ENCODE data around the gene STK11. TPM values are rescaled to one million over a fixed set of nuclear protein-coding genes. Genes with fewer than 3 reads are reported as not detected.

The STK11 gene
- total and polyA plus RNA-seq, 7 experiments from 2014 or later: 13.9 to 91.3 (median 71.5) TPM

DNA sequence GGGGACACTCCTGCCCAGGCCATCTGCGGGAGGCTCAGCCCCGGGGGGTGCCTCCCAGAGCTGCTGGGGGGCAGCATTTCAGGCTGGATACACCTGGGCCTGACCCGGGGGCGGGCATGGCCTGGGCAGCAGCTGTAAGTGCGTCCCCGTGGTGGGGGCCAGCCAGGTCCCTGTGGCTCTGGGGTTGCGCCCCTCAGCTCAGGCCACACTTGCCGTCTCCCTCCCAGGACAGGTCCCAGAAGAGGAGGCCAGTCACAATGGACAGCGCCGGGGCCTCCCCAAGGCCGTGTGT lies 20.6 kb downstream of the STK11 start:
- DNase-seq (no peak), ATAC-seq (no peak)
- Histone ChIP-seq H3K4me1 (ENCODE audit: control insufficient read depth in 2 of 2, insufficient read depth in 2 of 2, low read length in 2 of 2) (no peaks in the 10 kb centered on the region), H3K27ac (ENCODE audit: low read depth, low read length) (no peak overlapping the region), H3K27me3 (ENCODE audit: control insufficient read depth in 2 of 2, insufficient read depth in 2 of 2, low read length in 2 of 2) (no peaks in the 10 kb centered on the region), H3K9me3 (ENCODE audit: control insufficient read depth in 2 of 3, low read length in 3 of 3) (no peaks in the 10 kb centered on the region), H3K4me3 (ENCODE audit: low read length) (no peak overlapping the region), H3K36me3 (ENCODE audit: control insufficient read depth in 2 of 3, insufficient read depth in 3 of 3, low read length in 3 of 3) (peaks cover 0 to 65% (median 0%) of the 10 kb centered on the region in 3 experiments)
- POLR2A ChIA-PET: interaction anchor here (1.0 kb wide), 1 partner anchor 83 kb away, joined by 3 read pairs; no protein-coding TSS in a partner anchor
- Mint-ChIP-seq H3K4me3 (no peak overlapping the region), H3K9me3 (no peaks in the 10 kb centered on the region), H3K27me3 (no peaks in the 10 kb centered on the region), H3K4me1 (no peaks in the 10 kb centered on the region), H3K36me3 (no peaks in the 10 kb centered on the region), H3K27ac (no peak overlapping the region)
- CTCF ChIA-PET: no interaction called here
- intact Hi-C loops (cut with micrococcal nuclease): no loop called here

DNA sequence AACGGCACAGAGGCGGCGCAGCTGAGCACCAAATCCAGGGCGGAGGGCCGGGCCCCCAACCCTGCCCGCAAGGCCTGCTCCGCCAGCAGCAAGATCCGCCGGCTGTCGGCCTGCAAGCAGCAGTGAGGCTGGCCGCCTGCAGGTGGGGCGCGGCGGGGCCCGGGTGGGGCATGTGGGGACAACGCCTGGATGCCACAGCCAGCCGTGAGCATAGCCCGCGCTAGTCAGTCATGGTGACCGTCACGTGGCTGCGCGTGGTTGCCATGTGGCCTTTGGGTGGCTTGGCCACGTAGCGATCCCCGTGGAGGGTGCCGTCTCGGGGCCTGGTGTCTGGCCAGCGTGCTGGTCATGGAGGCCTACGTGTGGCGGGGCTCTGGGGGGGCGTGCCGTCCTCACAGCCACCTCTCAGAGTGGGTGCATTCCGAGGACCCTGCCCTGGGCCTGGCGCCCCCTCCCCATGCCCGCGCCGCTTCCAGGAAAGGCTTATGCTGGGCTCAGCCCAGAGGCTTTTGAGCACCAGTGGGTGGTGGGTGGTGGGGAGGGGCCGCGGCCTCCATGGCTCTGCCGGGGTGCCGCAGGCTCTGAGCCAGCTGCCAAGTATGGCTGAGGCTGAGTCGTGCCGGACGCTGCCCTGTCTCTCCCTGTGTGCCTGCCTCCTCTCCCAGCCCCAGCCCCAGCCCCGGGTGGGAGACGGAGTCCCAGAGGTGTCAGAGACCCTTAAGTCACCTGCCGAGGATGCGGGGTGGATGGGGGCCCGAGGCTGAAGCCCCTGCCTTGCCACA lies 21.1 kb downstream of the STK11 start:
- Mint-ChIP-seq H3K4me3 (no peak overlapping the region), H3K4me1 (no peaks in the 10 kb centered on the region), H3K27me3 (no peaks in the 10 kb centered on the region), H3K27ac (no peak overlapping the region), H3K9me3 (no peaks in the 10 kb centered on the region), H3K36me3 (no peaks in the 10 kb centered on the region)
- Histone ChIP-seq H3K27ac (ENCODE audit: low read depth, low read length) (no peak overlapping the region), H3K27me3 (ENCODE audit: control insufficient read depth in 2 of 2, insufficient read depth in 2 of 2, low read length in 2 of 2) (no peaks in the 10 kb centered on the region), H3K36me3 (ENCODE audit: control insufficient read depth in 2 of 3, insufficient read depth in 3 of 3, low read length in 3 of 3) (peaks cover 0 to 60% (median 0%) of the 10 kb centered on the region in 3 experiments), H3K4me1 (ENCODE audit: control insufficient read depth in 2 of 2, insufficient read depth in 2 of 2, low read length in 2 of 2) (no peaks in the 10 kb centered on the region), H3K4me3 (ENCODE audit: low read length) (no peak overlapping the region), H3K9me3 (ENCODE audit: control insufficient read depth in 2 of 3, low read length in 3 of 3) (no peaks in the 10 kb centered on the region)
- ATAC-seq (no peak), DNase-seq (no peak)
- ChIA-PET CTCF (no interaction called here), POLR2A (no interaction called here)
- intact Hi-C loops (cut with micrococcal nuclease): no loop called here

DNA sequence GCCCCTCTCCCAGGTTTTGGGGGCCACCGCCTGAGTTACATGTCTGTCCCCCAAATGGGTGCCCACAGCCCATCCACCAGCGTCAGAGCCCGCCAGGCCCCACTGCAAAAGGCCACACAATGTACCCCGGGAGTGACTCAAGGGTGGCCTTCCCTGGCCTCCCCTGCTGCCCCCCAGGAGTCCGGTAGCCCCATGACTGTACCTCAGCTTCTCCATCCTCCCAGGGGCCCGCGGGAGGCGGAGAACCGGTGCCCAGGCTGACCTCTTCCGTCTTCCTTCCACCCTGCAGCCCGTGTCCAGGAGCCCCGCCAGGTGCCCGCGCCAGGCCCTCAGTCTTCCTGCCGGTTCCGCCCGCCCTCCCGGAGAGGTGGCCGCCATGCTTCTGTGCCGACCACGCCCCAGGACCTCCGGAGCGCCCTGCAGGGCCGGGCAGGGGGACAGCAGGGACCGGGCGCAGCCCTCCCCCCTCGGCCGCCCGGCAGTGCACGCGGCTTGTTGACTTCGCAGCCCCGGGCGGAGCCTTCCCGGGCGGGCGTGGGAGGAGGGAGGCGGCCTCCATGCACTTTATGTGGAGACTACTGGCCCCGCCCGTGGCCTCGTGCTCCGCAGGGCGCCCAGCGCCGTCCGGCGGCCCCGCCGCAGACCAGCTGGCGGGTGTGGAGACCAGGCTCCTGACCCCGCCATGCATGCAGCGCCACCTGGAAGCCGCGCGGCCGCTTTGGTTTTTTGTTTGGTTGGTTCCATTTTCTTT lies 21.9 kb downstream of the STK11 start:
- Mint-ChIP-seq H3K27me3 (no peaks in the 10 kb centered on the region), H3K4me1 (no peaks in the 10 kb centered on the region), H3K4me3 (no peak overlapping the region), H3K27ac (no peak overlapping the region), H3K36me3 (no peaks in the 10 kb centered on the region), H3K9me3 (no peaks in the 10 kb centered on the region)
- Histone ChIP-seq H3K9me3 (ENCODE audit: control insufficient read depth in 2 of 3, low read length in 3 of 3) (no peaks in the 10 kb centered on the region), H3K36me3 (ENCODE audit: control insufficient read depth in 2 of 3, insufficient read depth in 3 of 3, low read length in 3 of 3) (peaks cover 0 to 52% (median 0%) of the 10 kb centered on the region in 3 experiments), H3K27me3 (ENCODE audit: control insufficient read depth in 2 of 2, insufficient read depth in 2 of 2, low read length in 2 of 2) (no peaks in the 10 kb centered on the region), H3K27ac (ENCODE audit: low read depth, low read length) (no peak overlapping the region), H3K4me3 (ENCODE audit: low read length) (no peak overlapping the region), H3K4me1 (ENCODE audit: control insufficient read depth in 2 of 2, insufficient read depth in 2 of 2, low read length in 2 of 2) (no peaks in the 10 kb centered on the region)
- CTCF ChIA-PET: no interaction called here
- POLR2A ChIA-PET: interaction anchor here (0.6 kb wide), 1 partner anchor 111 kb away, joined by 4 read pairs; no protein-coding TSS in a partner anchor
- intact Hi-C loops (cut with micrococcal nuclease): no loop called here
- DNase-seq: peak in 1 of 9 donors; percentile 6
- no peak for ATAC-seq

DNA sequence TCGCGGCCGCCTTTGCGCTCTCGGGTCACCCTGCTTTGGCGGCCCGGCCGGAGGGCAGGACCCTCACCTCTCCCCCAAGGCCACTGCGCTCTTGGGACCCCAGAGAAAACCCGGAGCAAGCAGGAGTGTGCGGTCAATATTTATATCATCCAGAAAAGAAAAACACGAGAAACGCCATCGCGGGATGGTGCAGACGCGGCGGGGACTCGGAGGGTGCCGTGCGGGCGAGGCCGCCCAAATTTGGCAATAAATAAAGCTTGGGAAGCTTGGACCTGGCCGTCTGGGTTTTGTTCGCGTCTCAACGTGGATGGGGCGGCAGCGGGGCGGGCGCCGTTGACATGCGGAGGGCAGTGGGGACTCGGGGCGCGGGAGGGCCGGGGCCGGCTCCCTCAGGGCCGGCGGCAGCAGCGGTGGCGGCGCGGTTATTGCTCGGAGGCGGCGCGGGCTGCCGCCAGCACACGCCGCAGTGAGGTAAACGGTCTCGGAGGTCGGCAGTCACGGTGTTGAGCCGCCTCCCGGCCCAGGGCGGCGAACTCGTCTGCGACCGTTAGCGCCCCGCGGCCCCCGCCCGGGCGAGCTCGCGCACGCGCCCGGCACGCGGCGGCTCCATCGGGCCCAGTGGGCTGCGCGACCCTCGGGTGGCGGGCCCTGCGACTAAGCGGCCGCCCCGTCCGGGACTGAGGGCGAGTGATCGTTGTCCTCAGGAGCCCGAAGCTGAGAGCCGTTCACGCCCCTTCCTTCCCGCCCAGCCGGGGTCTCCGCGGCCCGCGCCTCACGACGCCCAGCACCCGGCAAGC lies 22.8 kb downstream of the STK11 start:
- peaks cover 0 to 43% (median 0%) of the 10 kb centered on the region in 3 experiments for H3K36me3 ChIP-seq (ENCODE audit: control insufficient read depth in 2 of 3, insufficient read depth in 3 of 3, low read length in 3 of 3)
- no peaks in the 10 kb centered on the region for H3K9me3 ChIP-seq (ENCODE audit: control insufficient read depth in 2 of 3, low read length in 3 of 3)
- H3K27me3 Mint-ChIP-seq: no peaks in the 10 kb centered on the region
- no peak overlapping the region for H3K4me3 Mint-ChIP-seq
- H3K4me1 ChIP-seq (ENCODE audit: control insufficient read depth in 2 of 2, insufficient read depth in 2 of 2, low read length in 2 of 2): no peaks in the 10 kb centered on the region
- no peak overlapping the region for H3K27ac Mint-ChIP-seq
- DNase-seq (no peak), ATAC-seq (no peak)
- H3K27ac ChIP-seq (ENCODE audit: low read depth, low read length): no peak overlapping the region
- ChIA-PET POLR2A (interaction anchor here (0.6 kb wide), 1 partner anchor 112 kb away, joined by 4 read pairs; no protein-coding TSS in a partner anchor), CTCF (no interaction called here)
- no peaks in the 10 kb centered on the region for H3K27me3 ChIP-seq (ENCODE audit: control insufficient read depth in 2 of 2, insufficient read depth in 2 of 2, low read length in 2 of 2)
- intact Hi-C loops (cut with micrococcal nuclease): no loop called here
- H3K9me3 Mint-ChIP-seq: no peaks in the 10 kb centered on the region
- H3K4me3 ChIP-seq (ENCODE audit: low read length): no peak overlapping the region
- H3K36me3 Mint-ChIP-seq: no peaks in the 10 kb centered on the region
- H3K4me1 Mint-ChIP-seq: no peaks in the 10 kb centered on the region

DNA sequence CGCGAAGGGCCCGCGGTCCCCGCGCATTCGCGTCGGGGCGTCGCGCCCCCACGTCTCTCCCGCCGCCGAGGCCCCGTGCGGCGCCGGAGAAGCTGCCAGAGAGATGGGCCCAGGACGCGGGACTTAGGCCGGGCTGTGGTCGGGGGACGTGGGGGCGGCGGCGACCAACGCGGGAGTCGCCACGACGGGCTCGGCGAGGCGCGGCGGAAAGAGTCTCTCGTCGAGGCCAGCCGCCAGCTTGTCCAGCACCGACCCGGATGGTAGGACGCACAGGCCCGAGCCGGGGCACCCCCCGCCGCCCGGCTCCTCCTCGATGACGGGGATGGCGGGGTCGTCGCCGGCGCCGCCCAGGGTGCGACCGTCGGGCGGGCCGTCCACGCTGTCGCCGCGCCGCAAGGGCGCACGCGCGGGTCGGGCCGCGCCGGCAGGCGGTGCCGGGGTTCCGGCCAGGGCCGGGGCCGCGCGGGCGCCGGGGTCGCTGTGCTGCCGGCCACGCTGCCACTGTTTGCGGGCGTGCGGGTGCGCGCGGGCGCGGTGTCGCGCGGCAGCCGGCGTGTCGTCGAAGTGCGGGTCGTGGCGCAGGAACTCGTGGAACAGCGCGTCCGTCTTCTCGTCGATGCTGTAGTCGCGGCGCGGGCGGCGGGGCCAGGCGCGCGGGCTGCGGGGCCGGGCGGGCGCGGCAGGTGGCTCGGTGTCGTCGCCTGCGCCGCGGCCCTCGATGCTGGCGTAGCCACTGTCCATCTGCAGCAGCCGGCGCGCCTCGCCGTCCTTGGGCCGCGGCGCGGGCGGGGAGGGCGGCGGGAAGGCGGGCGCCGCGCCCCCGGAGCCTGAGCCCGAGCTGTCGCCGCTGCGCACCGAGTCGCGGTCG lies 23.7 kb downstream of the STK11 start:
- no peak for DNase-seq
- H3K27me3 ChIP-seq (ENCODE audit: control insufficient read depth in 2 of 2, insufficient read depth in 2 of 2, low read length in 2 of 2): no peaks in the 10 kb centered on the region
- H3K27me3 Mint-ChIP-seq: no peaks in the 10 kb centered on the region
- H3K36me3 ChIP-seq (ENCODE audit: control insufficient read depth in 2 of 3, insufficient read depth in 3 of 3, low read length in 3 of 3): peaks cover 0 to 34% (median 0%) of the 10 kb centered on the region in 3 experiments
- POLR2A ChIA-PET: no interaction called here
- H3K9me3 ChIP-seq (ENCODE audit: control insufficient read depth in 2 of 3, low read length in 3 of 3): no peaks in the 10 kb centered on the region
- no peak overlapping the region for H3K27ac ChIP-seq (ENCODE audit: low read depth, low read length)
- no peak overlapping the region for H3K4me3 Mint-ChIP-seq
- no peak for ATAC-seq
- no peaks in the 10 kb centered on the region for H3K4me1 Mint-ChIP-seq
- no peaks in the 10 kb centered on the region for H3K9me3 Mint-ChIP-seq
- no peak overlapping the region for H3K4me3 ChIP-seq (ENCODE audit: low read length)
- no peaks in the 10 kb centered on the region for H3K4me1 ChIP-seq (ENCODE audit: control insufficient read depth in 2 of 2, insufficient read depth in 2 of 2, low read length in 2 of 2)
- no peaks in the 10 kb centered on the region for H3K36me3 Mint-ChIP-seq
- CTCF ChIA-PET: no interaction called here
- intact Hi-C loops (cut with micrococcal nuclease): no loop called here
- no peak overlapping the region for H3K27ac Mint-ChIP-seq

All from naive thymus-derived CD4-positive, alpha-beta T cell (primary cell).